ENCODE measurements around the gene FSCN2.

DNA sequence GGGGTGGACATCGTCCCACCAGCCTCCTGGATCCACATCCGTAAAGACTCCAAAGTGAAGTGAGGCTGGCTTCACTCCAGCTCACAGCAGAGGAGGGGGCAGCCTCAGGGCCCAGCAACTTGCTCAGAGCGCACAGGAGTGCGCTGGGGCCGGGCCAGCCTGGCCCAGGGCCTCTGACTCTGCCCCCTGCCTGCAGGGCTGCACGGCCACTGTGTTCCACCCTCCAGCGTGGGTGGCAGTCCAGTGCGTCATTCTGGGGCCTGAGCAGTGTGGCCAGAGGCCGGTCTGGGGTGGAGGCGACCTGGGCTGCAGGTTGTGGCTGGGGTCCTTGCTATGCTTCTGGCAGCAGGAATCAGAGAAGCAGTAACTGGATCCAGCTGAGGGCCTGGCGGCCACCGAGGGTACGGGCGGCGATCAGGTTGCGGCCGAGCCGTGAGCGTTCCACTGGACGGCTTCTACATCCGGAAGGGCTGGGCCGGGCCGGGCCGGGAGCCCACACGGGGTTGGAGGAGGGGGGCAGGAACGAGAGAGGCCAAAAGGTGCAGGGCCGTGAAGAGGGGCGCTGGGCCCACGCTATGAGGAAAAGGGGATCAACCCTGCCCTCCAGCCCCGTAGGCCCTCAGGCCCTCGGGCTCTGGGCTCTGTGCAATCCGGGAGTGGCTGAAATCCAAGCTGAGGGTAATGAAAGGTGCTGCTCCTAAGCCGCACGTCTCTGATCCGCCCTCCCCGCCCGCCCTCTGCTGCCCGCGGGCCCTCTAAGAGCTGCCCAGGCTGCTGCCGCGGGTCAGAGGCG lies at the start of gene FSCN2:
- TF ChIP-seq, protein P1, sequence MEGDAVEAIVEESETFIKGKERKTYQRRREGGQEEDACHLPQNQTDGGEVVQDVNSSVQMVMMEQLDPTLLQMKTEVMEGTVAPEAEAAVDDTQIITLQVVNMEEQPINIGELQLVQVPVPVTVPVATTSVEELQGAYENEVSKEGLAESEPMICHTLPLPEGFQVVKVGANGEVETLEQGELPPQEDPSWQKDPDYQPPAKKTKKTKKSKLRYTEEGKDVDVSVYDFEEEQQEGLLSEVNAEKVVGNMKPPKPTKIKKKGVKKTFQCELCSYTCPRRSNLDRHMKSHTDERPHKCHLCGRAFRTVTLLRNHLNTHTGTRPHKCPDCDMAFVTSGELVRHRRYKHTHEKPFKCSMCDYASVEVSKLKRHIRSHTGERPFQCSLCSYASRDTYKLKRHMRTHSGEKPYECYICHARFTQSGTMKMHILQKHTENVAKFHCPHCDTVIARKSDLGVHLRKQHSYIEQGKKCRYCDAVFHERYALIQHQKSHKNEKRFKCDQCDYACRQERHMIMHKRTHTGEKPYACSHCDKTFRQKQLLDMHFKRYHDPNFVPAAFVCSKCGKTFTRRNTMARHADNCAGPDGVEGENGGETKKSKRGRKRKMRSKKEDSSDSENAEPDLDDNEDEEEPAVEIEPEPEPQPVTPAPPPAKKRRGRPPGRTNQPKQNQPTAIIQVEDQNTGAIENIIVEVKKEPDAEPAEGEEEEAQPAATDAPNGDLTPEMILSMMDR (IDR thresholded peaks at IDR 0.05) = no peak
- no peak for TF ChIP-seq ZFX (IDR thresholded peaks at IDR 0.05; ENCODE audit: borderline replicate concordance)

All from 22Rv1 (cell line).